ENCODE data around the gene AOC2.

- TF ChIP-seq GATA2 (IDR thresholded peaks at IDR 0.05; ENCODE audit: low read depth, low read length) = no peak; the same call in 1 of the 2 replicates
- no peak for TF ChIP-seq GATA3 (IDR thresholded peaks at IDR 0.05; ENCODE audit: low read depth, low read length)
Observed at GRCh38 chr17:42832934-42833766, 11.2 kb upstream of the AOC2 start, which contains the start of gene PSME3.

Measured in SH-SY5Y (cell line).